ENCODE results near the gene HERPUD1.

Gene HERPUD1

DNA sequence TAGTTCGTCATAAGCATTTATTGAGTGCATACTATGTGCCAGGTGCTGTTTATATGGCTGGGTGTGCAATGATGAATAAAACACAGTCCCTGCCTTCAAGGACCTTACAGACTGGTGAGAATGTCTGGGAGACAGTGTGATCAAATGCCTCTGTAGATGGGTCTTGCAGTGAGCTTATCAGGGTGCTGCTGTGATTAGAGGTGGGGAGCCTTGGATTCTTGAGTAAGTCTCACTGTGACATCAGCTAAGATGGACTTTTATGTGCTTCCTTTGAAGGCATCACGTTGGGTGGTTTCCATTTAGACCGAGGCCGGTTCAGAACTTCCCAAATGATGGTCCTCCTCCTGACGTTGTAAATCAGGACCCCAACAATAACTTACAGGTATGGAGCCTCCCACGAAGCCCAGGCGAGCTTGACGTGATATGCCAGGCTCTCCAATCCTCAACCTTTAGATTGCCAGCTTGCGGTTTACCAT, 10.0 kb downstream of the HERPUD1 start:
- no peaks in the 10 kb centered on the region for H3K4me1 ChIP-seq (ENCODE audit: control insufficient read depth, insufficient read depth, low read length)
- no peak overlapping the region for H3K27ac ChIP-seq (ENCODE audit: extremely low read depth, low read depth, low read length)
- no peak overlapping the region for H3K4me3 ChIP-seq (ENCODE audit: low read depth, low read length)
- ChIA-PET CTCF (interaction anchor here (1.4 to 1.7 kb wide), 4 partner anchors 9 to 75 kb away, joined by 3 to 11 read pairs (median 4); no protein-coding TSS in a partner anchor), POLR2A (interaction anchor here (2.2 kb wide), 1 partner anchor 10 kb away, joined by 11 read pairs; the partner anchor contains the start of gene HERPUD1)
- TF ChIP-seq ZIC2 (tag by site-specific recombination; IDR thresholded peaks at IDR 0.05) (peak; percentile 87), ZNF664 (tag by site-specific recombination; IDR thresholded peaks at IDR 0.05) (peak; percentile 83), ZBTB17 (tag by site-specific recombination; IDR thresholded peaks at IDR 0.05) (no peak)
- H3K9me3 ChIP-seq (ENCODE audit: control insufficient read depth, insufficient read depth, low read depth, low read length), result no peaks in the 10 kb centered on the region
- peaks cover 35 to 83% of the 10 kb centered on the region in 2 experiments for H3K36me3 ChIP-seq (ENCODE audit: control insufficient read depth in 2 of 2, insufficient read depth in 1 of 2, low read length in 2 of 2)

DNA sequence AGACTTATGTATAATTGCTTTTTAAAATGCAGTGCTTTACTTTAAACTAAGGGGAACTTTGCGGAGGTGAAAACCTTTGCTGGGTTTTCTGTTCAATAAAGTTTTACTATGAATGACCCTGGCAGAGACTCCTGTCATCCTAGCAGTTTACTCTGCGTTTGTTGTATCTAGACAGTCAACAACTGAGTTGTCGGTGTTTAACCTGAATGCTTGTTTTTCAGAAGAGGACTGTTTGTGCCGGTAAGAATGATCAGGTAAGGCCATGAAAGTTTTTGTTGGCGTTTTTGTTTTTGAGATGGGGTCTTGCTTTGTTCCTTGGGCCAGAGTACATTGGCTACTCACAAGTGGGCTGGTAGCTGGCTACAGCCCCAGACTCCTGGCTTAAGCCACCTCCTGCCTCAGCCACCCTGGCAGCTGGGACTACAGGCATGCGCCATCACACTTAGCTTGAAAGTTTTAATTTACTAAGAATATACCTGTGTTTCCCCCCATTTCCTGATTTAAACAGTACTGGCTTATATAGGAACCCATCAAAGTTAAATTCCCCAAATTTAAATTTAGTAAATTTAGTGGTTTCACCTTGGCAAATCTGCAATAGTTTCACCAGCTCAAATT, 11.9 kb downstream of the HERPUD1 start:
- POLR2A ChIA-PET, result interaction anchor here (4.2 kb wide), 1 partner anchor 11 kb away, joined by 16 read pairs; the partner anchor contains the start of gene HERPUD1
- Histone ChIP-seq H3K36me3 (ENCODE audit: control insufficient read depth in 2 of 2, insufficient read depth in 1 of 2, low read length in 2 of 2) (peaks cover 28 to 65% of the 10 kb centered on the region in 2 experiments), H3K4me1 (ENCODE audit: control insufficient read depth, insufficient read depth, low read length) (no peaks in the 10 kb centered on the region), H3K9me3 (ENCODE audit: control insufficient read depth, insufficient read depth, low read depth, low read length) (no peaks in the 10 kb centered on the region), H3K27ac (ENCODE audit: extremely low read depth, low read depth, low read length) (no peak overlapping the region), H3K4me3 (ENCODE audit: low read depth, low read length) (no peak overlapping the region)
- TF ChIP-seq ZBTB49 (tag by site-specific recombination; IDR thresholded peaks at IDR 0.05; ENCODE audit: low read depth), result no peak
- TF ChIP-seq, protein P1, sequence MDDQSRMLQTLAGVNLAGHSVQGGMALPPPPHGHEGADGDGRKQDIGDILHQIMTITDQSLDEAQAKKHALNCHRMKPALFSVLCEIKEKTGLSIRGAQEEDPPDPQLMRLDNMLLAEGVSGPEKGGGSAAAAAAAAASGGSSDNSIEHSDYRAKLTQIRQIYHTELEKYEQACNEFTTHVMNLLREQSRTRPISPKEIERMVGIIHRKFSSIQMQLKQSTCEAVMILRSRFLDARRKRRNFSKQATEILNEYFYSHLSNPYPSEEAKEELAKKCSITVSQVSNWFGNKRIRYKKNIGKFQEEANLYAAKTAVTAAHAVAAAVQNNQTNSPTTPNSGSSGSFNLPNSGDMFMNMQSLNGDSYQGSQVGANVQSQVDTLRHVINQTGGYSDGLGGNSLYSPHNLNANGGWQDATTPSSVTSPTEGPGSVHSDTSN (CRISPR knock-in tag; IDR thresholded peaks at IDR 0.05), result no peak
- TF ChIP-seq ZNF404 (tag by site-specific recombination; IDR thresholded peaks at IDR 0.05), result no peak
- TF ChIP-seq, protein P2, sequence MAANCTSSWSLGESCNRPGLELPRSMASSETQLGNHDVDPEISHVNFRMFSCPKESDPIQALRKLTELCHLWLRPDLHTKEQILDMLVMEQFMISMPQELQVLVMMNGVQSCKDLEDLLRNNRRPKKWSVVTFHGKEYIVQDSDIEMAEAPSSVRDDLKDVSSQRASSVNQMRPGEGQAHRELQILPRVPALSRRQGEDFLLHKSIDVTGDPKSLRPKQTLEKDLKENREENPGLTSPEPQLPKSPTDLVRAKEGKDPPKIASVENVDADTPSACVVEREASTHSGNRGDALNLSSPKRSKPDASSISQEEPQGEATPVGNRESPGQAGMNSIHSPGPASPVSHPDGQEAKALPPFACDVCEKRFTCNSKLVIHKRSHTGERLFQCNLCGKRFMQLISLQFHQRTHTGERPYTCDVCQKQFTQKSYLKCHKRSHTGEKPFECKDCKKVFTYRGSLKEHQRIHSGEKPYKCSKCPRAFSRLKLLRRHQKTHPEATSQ (tag by site-specific recombination; IDR thresholded peaks at IDR 0.05), result no peak
- no peak for TF ChIP-seq ZNF768 (tag by site-specific recombination; IDR thresholded peaks at IDR 0.05)
- TF ChIP-seq ZNF510 (tag by site-specific recombination; IDR thresholded peaks at IDR 0.05; ENCODE audit: insufficient replicate concordance), result no peak
- TF ChIP-seq ZSCAN23 (tag by site-specific recombination; IDR thresholded peaks at IDR 0.05), result no peak
- TF ChIP-seq ZNF174 (tag by site-specific recombination; IDR thresholded peaks at IDR 0.05), result no peak
- TF ChIP-seq ZNF843 (tag by site-specific recombination; IDR thresholded peaks at IDR 0.05), result no peak
- TF ChIP-seq ZNF596 (tag by site-specific recombination; IDR thresholded peaks at IDR 0.05), result no peak
- TF ChIP-seq ZNF580 (tag by site-specific recombination; IDR thresholded peaks at IDR 0.05), result no peak
- no peak for TF ChIP-seq ZNF677 (tag by site-specific recombination; IDR thresholded peaks at IDR 0.05)
- no peak for TF ChIP-seq ZNF280C (tag by site-specific recombination; IDR thresholded peaks at IDR 0.05)
- CTCF ChIA-PET, result interaction anchor here (0.6 to 1.7 kb wide), 4 partner anchors 7 to 148 kb away, joined by 3 to 10 read pairs (median 4); partner anchors contain the start of gene CPNE2

Measured in HEK293 (cell line).